CD8-positive, alpha-beta memory T cell (primary cell): ENCODE data around the gene DUSP10. TPM values are rescaled to one million over a fixed set of nuclear protein-coding genes. Genes with fewer than 3 reads are reported as not detected.

ENCODE experiments used
- CTCF ChIA-PET: fragments of 350-600 bp; sonication (Branson Sonifier 250); formaldehyde crosslinking; loops from one replicate; lab custom pipeline; 2021; ENCODE audit warnings: antibody characterized with exemption; lab: Charles Lee
- POLR2A ChIA-PET: fragments of 350-600 bp; sonication (Branson Sonifier 250); formaldehyde crosslinking; loops from one replicate; lab custom pipeline; 2021; ENCODE audit warnings: antibody characterized with exemption; lab: Charles Lee
- DNase-seq, 5 donors: peaks; one replicate each; pipeline versions ENCODE4 v3.0.0 to v3.0.0-alpha.2; 2020 to 2022; ENCODE audit warnings: mixed read lengths in 1 of 5
- H3K27ac ChIP-seq: one replicate; pipeline ENCODE4 v1.7.0; 2013; ENCODE audit warnings: low read depth, mild to moderate bottlenecking, low read length, moderate library complexity
- H3K27me3 ChIP-seq: 2 replicates; pipeline ENCODE4 v1.7.0; 2013; ENCODE audit warnings: low read length, mild to moderate bottlenecking; ENCODE audit not compliant: insufficient read depth, poor library complexity, severe bottlenecking
- H3K36me3 ChIP-seq: 2 replicates; pipeline ENCODE4 v1.7.0; 2013; ENCODE audit warnings: mild to moderate bottlenecking, low read length, moderate library complexity; ENCODE audit not compliant: insufficient read depth
- H3K4me1 ChIP-seq: 2 replicates; pipeline ENCODE4 v1.7.0; 2013; ENCODE audit warnings: mild to moderate bottlenecking, low read length, moderate library complexity; ENCODE audit not compliant: insufficient read depth
- H3K4me3 ChIP-seq: 2 replicates; pipeline ENCODE4 v1.7.0; 2013; ENCODE audit warnings: mild to moderate bottlenecking, low read length
- H3K9me3 ChIP-seq: 2 replicates; pipeline ENCODE4 v1.7.0; 2013; ENCODE audit warnings: mild to moderate bottlenecking, low read length
- H3K27ac Mint-ChIP-seq, 8 donors: one replicate each; pipeline ENCODE4 v1.8.0; 2020 to 2021; ENCODE audit warnings: mixed read lengths in 8 of 8, mild to moderate bottlenecking in 6 of 8, inconsistent platforms in 3 of 8, moderate library complexity in 3 of 8
- H3K27me3 Mint-ChIP-seq, 2 donors: one replicate each; pipeline ENCODE4 v1.8.0; 2020 to 2021; ENCODE audit warnings: mixed read lengths in 2 of 2, mild to moderate bottlenecking in 1 of 2, moderate library complexity in 1 of 2
- H3K36me3 Mint-ChIP-seq, 3 donors: one replicate each; pipeline ENCODE4 v1.8.0; 2020 to 2021; ENCODE audit warnings: mixed read lengths in 3 of 3, inconsistent platforms in 1 of 3, mild to moderate bottlenecking in 1 of 3
- H3K4me1 Mint-ChIP-seq, 3 donors: one replicate each; pipeline ENCODE4 v1.8.0; 2020 to 2021; ENCODE audit warnings: mixed read lengths in 3 of 3, inconsistent platforms in 1 of 3, mild to moderate bottlenecking in 1 of 3
- H3K4me3 Mint-ChIP-seq, 7 donors: one replicate each; pipeline ENCODE4 v1.8.0; 2020 to 2021; ENCODE audit warnings: mixed read lengths in 7 of 7, mild to moderate bottlenecking in 6 of 7, moderate library complexity in 4 of 7, inconsistent platforms in 2 of 7
- H3K9me3 Mint-ChIP-seq, 5 donors: one replicate each; pipeline ENCODE4 v1.8.0; 2020 to 2022; ENCODE audit warnings: mixed read lengths in 5 of 5, mild to moderate bottlenecking in 3 of 5, moderate library complexity in 2 of 5, inconsistent platforms in 1 of 5
- polyA plus RNA-seq: library from polyadenylated mRNA; unstranded; fragments of 300-500 nt; fragmentation: Illumina TruSeq; gene quantifications from one replicate; pipeline ENCODE4 v1.2.3, GENCODE V29; 2021
- total RNA-seq, 2 experiments: library from RNA; stranded (reverse); gene quantifications; one replicate each; pipeline ENCODE4 v1.2.3, GENCODE V29; 2021

DUSP10 gene
- total and polyA plus RNA-seq, 3 experiments from 2014 or later = 8.0 to 25.4 (median 23.7) TPM

GRCh38 chr1:221700536-221700935, 41.4 kb downstream of the DUSP10 start:
- Histone ChIP-seq H3K4me1 (peaks cover 4% of the 10 kb centered on the region), H3K4me3 (no peak overlapping the region), H3K27ac (no peak overlapping the region), H3K27me3 (no peaks in the 10 kb centered on the region), H3K36me3 (peaks cover 2% of the 10 kb centered on the region), H3K9me3 (no peaks in the 10 kb centered on the region)
- CTCF ChIA-PET = no interaction called here
- Mint-ChIP-seq H3K9me3 (no peaks in the 10 kb centered on the region), H3K36me3 (peaks cover 11 to 35% (median 12%) of the 10 kb centered on the region in 3 donors), H3K4me3 (no peak overlapping the region), H3K27me3 (no peaks in the 10 kb centered on the region), H3K4me1 (peaks cover 12 to 19% (median 13%) of the 10 kb centered on the region in 3 donors), H3K27ac (no peak overlapping the region)
- DNase-seq = no peak
- POLR2A ChIA-PET = no interaction called here

- Histone ChIP-seq H3K4me1 (peaks cover 4% of the 10 kb centered on the region), H3K9me3 (no peaks in the 10 kb centered on the region), H3K36me3 (no peaks in the 10 kb centered on the region), H3K27ac (no peak overlapping the region), H3K4me3 (no peak overlapping the region), H3K27me3 (no peaks in the 10 kb centered on the region)
- H3K4me3 Mint-ChIP-seq = no peak overlapping the region
- peaks cover 12 to 16% (median 13%) of the 10 kb centered on the region in 3 donors for H3K4me1 Mint-ChIP-seq
- CTCF ChIA-PET = no interaction called here
- no peaks in the 10 kb centered on the region for H3K9me3 Mint-ChIP-seq
- DNase-seq = no peak
- POLR2A ChIA-PET = no interaction called here
- H3K27ac Mint-ChIP-seq = peak overlapping the region in 1 of 8 donors; percentile 70
- H3K36me3 Mint-ChIP-seq = peaks cover 8 to 31% (median 10%) of the 10 kb centered on the region in 3 donors
- no peaks in the 10 kb centered on the region for H3K27me3 Mint-ChIP-seq
These were observed 41.8 kb downstream of the DUSP10 start for GRCh38 chr1:221699978-221700519.

GRCh38 chr1:221699577-221699976, 42.3 kb downstream of the DUSP10 start:
- Histone ChIP-seq H3K27me3 (no peaks in the 10 kb centered on the region), H3K27ac (no peak overlapping the region), H3K36me3 (no peaks in the 10 kb centered on the region), H3K9me3 (no peaks in the 10 kb centered on the region), H3K4me3 (no peak overlapping the region), H3K4me1 (peaks cover 4% of the 10 kb centered on the region)
- CTCF ChIA-PET = no interaction called here
- no peaks in the 10 kb centered on the region for H3K27me3 Mint-ChIP-seq
- no peaks in the 10 kb centered on the region for H3K9me3 Mint-ChIP-seq
- H3K27ac Mint-ChIP-seq = no peak overlapping the region
- H3K4me3 Mint-ChIP-seq = no peak overlapping the region
- DNase-seq = no peak
- peaks cover 8 to 28% (median 10%) of the 10 kb centered on the region in 3 donors for H3K36me3 Mint-ChIP-seq
- POLR2A ChIA-PET = no interaction called here
- peaks cover 12 to 16% (median 13%) of the 10 kb centered on the region in 3 donors for H3K4me1 Mint-ChIP-seq

GRCh38 chr1:221698579-221699349, 43.1 kb downstream of the DUSP10 start:
- ChIA-PET POLR2A (interaction anchor here (0.5 kb wide), 1 partner anchor 46 kb away, joined by 5 read pairs; no protein-coding TSS in a partner anchor), CTCF (interaction anchor here (1.0 kb wide), 1 partner anchor 13 kb away, joined by 3 read pairs; no protein-coding TSS in a partner anchor)
- Mint-ChIP-seq H3K9me3 (no peaks in the 10 kb centered on the region), H3K4me1 (peaks cover 12 to 16% (median 13%) of the 10 kb centered on the region in 3 donors), H3K27me3 (no peaks in the 10 kb centered on the region), H3K36me3 (peaks cover 7 to 20% (median 9%) of the 10 kb centered on the region in 3 donors), H3K4me3 (peak overlapping the region in 4 of 7 donors; percentile 7 to 74 (median 35)), H3K27ac (peak overlapping the region in 6 of 8 donors; percentile 21 to 89 (median 66))
- Histone ChIP-seq H3K27me3 (no peaks in the 10 kb centered on the region), H3K36me3 (no peaks in the 10 kb centered on the region), H3K4me3 (no peak overlapping the region), H3K9me3 (no peaks in the 10 kb centered on the region), H3K27ac (no peak overlapping the region), H3K4me1 (peaks cover 4% of the 10 kb centered on the region)
- DNase-seq = no peak

- H3K27ac Mint-ChIP-seq = peak overlapping the region in 4 of 8 donors; percentile 21 to 83 (median 52)
These were observed 43.9 kb downstream of the DUSP10 start for GRCh38 chr1:221697923-221698425.

GRCh38 chr1:221696718-221697461, 45.0 kb downstream of the DUSP10 start:
- H3K4me1 Mint-ChIP-seq = peaks cover 12 to 20% (median 13%) of the 10 kb centered on the region in 3 donors
- Histone ChIP-seq H3K36me3 (no peaks in the 10 kb centered on the region), H3K4me3 (no peak overlapping the region), H3K27ac (no peak overlapping the region), H3K9me3 (no peaks in the 10 kb centered on the region), H3K4me1 (peaks cover 4% of the 10 kb centered on the region), H3K27me3 (no peaks in the 10 kb centered on the region)
- H3K9me3 Mint-ChIP-seq = peaks cover 0 to 3% (median 0%) of the 10 kb centered on the region in 5 donors
- no peaks in the 10 kb centered on the region for H3K27me3 Mint-ChIP-seq
- DNase-seq = no peak
- H3K36me3 Mint-ChIP-seq = peaks cover 3 to 10% (median 5%) of the 10 kb centered on the region in 3 donors
- ChIA-PET CTCF (no interaction called here), POLR2A (no interaction called here)
- H3K4me3 Mint-ChIP-seq = no peak overlapping the region
- no peak overlapping the region for H3K27ac Mint-ChIP-seq

More at GRCh38 chr1:221697923-221698425, 43.9 kb downstream of the DUSP10 start:
- Mint-ChIP-seq H3K9me3 (peaks cover 0 to 3% (median 0%) of the 10 kb centered on the region in 5 donors), H3K4me1 (peaks cover 12 to 16% (median 13%) of the 10 kb centered on the region in 3 donors), H3K36me3 (peaks cover 7 to 17% (median 13%) of the 10 kb centered on the region in 3 donors), H3K4me3 (peak overlapping the region in 2 of 7 donors; percentile 31 to 74), H3K27me3 (no peaks in the 10 kb centered on the region)
- ChIA-PET CTCF (interaction anchor here (1.0 kb wide), 1 partner anchor 14 kb away, joined by 3 read pairs; no protein-coding TSS in a partner anchor), POLR2A (no interaction called here)
- H3K9me3 ChIP-seq = no peaks in the 10 kb centered on the region
- H3K27ac ChIP-seq = no peak overlapping the region
- peaks cover 4% of the 10 kb centered on the region for H3K4me1 ChIP-seq
- no peak for DNase-seq
- H3K4me3 ChIP-seq = no peak overlapping the region
- H3K27me3 ChIP-seq = no peaks in the 10 kb centered on the region
- no peaks in the 10 kb centered on the region for H3K36me3 ChIP-seq

GRCh38 chr1:221696027-221696426, 45.9 kb downstream of the DUSP10 start:
- H3K4me1 ChIP-seq = peaks cover 4% of the 10 kb centered on the region
- DNase-seq = no peak
- no peaks in the 10 kb centered on the region for H3K9me3 ChIP-seq
- H3K36me3 Mint-ChIP-seq = peaks cover 0 to 8% (median 0%) of the 10 kb centered on the region in 3 donors
- peaks cover 0 to 3% (median 0%) of the 10 kb centered on the region in 5 donors for H3K9me3 Mint-ChIP-seq
- H3K36me3 ChIP-seq = no peaks in the 10 kb centered on the region
- no peak overlapping the region for H3K4me3 Mint-ChIP-seq
- no peaks in the 10 kb centered on the region for H3K27me3 Mint-ChIP-seq
- POLR2A ChIA-PET = no interaction called here
- H3K27ac Mint-ChIP-seq = no peak overlapping the region
- H3K27ac ChIP-seq = no peak overlapping the region
- H3K4me3 ChIP-seq = no peak overlapping the region
- H3K27me3 ChIP-seq = no peaks in the 10 kb centered on the region
- CTCF ChIA-PET = no interaction called here
- H3K4me1 Mint-ChIP-seq = peaks cover 12 to 20% (median 13%) of the 10 kb centered on the region in 3 donors
